Activated CD4-positive, alpha-beta T cell treated with anti-CD3 and anti-CD28 coated beads for 48 hours (primary cell): ENCODE measurements around the gene DLEU7.
A peak's percentile ranks its signal among the peaks of the same experiment; 100 is the strongest.

ENCODE experiments used
- DNase-seq: peaks from one replicate; pipeline ENCODE4 v3.0.0-alpha.2; 2020

DLEU7 gene

GRCh38 chr13:50842251-50842989 lies 1.1 kb downstream of the DLEU7 start:
- no peak for DNase-seq

GRCh38 chr13:50841786-50842185 lies 1.7 kb downstream of the DLEU7 start:
- no peak for DNase-seq

- DNase-seq, result no peak
Observed at GRCh38 chr13:50840284-50840683, 3.2 kb downstream of the DLEU7 start.

GRCh38 chr13:50839828-50840227 lies 3.7 kb downstream of the DLEU7 start:
- no peak for DNase-seq

GRCh38 chr13:50838701-50839100 lies 4.8 kb downstream of the DLEU7 start:
- DNase-seq, result no peak

- no peak for DNase-seq
Observed at GRCh38 chr13:50838031-50838430, 5.5 kb downstream of the DLEU7 start.

- DNase-seq, result peak; percentile 6
Observed at GRCh38 chr13:50831512-50831911, 12.0 kb downstream of the DLEU7 start.

- DNase-seq, result no peak
Observed at GRCh38 chr13:50829896-50830295, 13.6 kb downstream of the DLEU7 start.

GRCh38 chr13:50829226-50829625 lies 14.3 kb downstream of the DLEU7 start:
- DNase-seq, result no peak

GRCh38 chr13:50826035-50826434 lies 17.5 kb downstream of the DLEU7 start:
- DNase-seq, result no peak

GRCh38 chr13:50812242-50812641 lies 31.2 kb downstream of the DLEU7 start:
- no peak for DNase-seq

- no peak for DNase-seq
Observed at GRCh38 chr13:50810998-50811397, 32.5 kb downstream of the DLEU7 start.

- DNase-seq, result no peak
Observed at GRCh38 chr13:50810468-50810867, 33.0 kb downstream of the DLEU7 start.

GRCh38 chr13:50809133-50810090 lies 34.1 kb downstream of the DLEU7 start:
- DNase-seq, result no peak

- DNase-seq, result no peak
Observed at GRCh38 chr13:50805805-50806204, 37.7 kb downstream of the DLEU7 start.

- DNase-seq, result peak; percentile 73
Observed at GRCh38 chr13:50801087-50801931, 42.2 kb downstream of the DLEU7 start.

GRCh38 chr13:50800091-50800739 lies 43.3 kb downstream of the DLEU7 start:
- DNase-seq, result no peak

- no peak for DNase-seq
Observed at GRCh38 chr13:50798923-50799322, 44.6 kb downstream of the DLEU7 start.

GRCh38 chr13:50797091-50797490 lies 46.4 kb downstream of the DLEU7 start:
- no peak for DNase-seq

- DNase-seq, result no peak
Observed at GRCh38 chr13:50796463-50796862, 47.0 kb downstream of the DLEU7 start.

GRCh38 chr13:50794226-50794625 lies 49.3 kb downstream of the DLEU7 start:
- DNase-seq, result no peak

- DNase-seq, result no peak
Observed at GRCh38 chr13:50793026-50793425, 50.5 kb downstream of the DLEU7 start.
